Endothelial cell of hepatic sinusoid (primary cell): Measurements from ENCODE around the gene ABCC2.

Experiments used
- in situ Hi-C: cut with HindIII; loops from 2 replicates; pipeline ENCODE4 v1.10.0; 2017; ENCODE audit warnings: low sequenced_read_pairs

Gene ABCC2

DNA sequence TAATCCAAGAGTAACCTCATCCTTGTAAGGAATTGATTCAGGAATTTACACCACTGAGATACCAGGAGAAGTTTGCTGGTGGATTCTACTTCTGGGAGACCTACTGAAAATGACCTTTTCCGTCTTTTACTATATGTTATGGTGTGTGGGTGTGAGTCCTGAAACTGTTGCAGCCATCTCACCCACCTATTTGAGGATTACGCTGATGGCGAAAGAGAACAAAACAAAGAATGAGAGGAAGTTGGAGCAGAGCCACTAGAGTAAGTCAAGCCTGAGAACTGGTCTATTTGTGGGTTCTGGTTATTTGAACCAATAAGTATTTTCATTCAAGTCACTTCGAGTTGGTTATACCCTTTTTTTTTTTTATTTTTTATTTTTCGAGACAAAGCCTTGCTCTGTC lies 12.7 kb upstream of the ABCC2 start:
- in situ Hi-C loops, result no loop called here

DNA sequence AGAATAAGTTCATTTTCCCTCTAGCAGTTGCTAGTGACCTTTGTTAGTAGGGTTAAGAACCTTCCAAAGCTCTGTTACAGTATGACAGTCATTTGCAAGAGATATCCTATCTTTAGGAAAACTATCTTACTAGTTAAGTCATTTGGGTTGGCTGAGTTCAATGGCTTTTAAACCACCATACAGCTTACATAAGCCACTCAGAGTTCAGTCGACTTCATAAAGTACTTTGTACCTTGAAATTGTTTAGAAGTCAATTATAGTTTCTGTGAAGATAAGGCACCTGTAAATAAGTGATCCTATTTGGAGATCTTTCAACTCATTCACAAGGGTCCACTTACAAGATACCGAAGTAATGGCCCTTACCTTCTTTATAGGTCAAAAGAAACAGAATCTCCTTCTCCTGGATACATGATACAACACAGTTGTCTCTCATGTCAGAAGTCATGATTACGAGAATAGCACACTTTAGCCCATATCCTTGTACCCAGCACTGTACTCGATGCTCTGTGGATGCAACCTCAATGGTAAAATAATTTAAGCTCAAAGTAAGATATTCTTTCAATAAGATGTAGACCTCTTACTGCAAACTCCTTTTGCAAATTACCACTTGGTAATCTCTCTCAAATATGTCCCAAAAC lies 11.9 kb upstream of the ABCC2 start:
- in situ Hi-C loops, result no loop called here

DNA sequence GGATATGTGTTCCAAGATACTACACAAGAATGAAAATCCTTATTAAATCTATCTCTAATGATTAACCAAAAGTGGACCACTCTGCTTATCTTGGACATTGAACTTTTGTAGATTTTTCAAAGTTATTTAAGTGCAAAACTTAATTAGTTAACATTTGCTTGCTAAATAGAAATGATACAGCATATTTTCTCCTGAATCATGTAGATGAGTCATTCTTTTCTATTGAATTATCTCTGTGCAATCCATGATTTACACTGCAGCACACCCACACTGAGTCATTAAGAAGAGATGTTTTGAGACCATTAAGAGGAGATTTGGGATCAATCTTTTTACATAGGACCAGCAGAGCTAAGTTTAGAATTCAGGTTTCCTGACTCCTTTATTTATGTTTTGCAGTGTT lies 6.6 kb upstream of the ABCC2 start:
- in situ Hi-C loops, result no loop called here

DNA sequence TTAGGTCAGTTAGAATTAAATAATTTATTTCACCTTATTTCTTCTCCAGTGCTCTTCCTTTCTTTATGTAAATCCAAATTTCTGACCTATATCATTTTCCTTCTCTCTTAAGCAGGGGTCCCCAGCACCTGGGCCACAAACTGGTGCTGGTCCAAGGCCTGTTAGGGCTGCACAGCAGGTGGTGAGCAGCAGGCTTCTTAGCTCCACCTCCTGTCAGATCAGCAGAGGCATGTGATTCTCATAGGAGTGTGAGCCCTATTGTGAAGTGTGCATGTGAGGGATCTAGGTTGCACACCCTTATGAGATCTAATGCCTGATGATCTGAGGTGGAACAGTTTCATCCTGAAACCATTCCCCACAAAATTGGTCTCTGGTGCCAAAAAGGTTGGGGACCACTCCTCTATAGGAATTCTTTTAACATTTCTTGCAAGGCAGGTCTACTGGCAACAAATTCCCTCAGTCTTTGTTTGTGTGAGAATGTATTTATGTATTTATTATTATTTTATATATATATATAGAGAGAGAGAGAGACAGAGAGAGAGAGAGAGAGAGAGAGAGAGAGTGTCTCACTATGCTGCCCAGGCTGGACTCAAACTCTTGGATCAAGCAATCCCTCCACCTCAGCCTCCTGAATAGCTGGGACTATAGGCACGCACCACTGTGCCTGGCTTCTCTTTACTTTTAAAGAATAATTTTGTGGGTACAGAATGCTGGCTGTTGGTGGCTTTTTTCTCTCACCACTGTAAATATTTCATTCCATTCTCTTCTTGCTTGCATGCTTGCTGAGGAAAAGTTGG lies 4.3 kb upstream of the ABCC2 start:
- in situ Hi-C loops, result no loop called here

DNA sequence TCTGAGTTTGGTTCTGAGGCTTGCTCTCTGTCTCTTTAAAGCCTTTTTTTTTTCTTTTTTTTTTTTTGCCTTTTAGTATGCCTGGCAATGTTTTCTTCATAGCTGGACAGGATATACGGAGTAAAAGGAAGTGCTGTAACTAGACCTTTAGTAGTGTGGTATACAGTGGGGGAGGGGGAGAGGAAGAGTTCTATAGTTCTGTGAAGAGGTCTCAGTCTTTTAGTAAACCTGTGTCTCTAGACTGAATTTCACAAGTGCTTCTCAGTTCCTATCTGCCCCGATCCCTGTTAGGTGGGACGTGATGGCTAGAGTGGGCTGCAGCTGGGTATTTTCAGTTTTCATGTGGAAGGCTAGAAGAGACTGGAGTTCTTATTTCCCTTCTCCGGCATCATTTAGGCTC lies 3.1 kb upstream of the ABCC2 start:
- in situ Hi-C loops, result no loop called here

DNA sequence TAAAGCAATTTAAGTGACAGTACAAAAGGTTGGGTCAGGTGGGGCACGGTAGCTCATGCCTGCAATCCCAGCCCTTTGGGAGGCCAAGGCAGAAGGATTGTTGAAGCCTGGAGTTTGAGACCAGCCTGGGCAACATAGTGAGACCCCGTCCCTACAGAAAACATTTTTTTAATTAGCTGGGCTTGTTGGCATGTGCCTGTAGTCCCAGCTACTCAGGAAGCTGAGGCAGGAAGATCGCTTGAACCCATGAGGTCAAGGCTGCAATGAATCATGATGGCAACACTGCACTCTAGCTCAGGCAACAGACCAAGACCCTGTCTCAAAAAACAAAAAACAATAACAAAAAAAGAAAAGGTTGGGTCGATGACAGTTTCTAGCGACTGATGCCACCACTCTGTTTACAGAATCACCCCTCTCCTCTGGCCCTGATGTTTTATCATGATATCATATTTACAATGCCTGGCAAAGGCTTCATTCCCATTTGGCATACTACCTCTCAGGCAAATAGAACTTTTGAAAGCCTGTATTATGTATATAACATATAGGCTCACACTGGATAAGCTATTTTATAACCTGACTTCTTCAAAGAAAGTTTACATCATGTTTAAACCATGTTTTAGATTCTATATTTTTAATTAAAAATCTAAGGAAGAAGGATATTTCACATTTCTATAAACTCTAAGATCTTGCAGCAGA lies 558 bp upstream of the ABCC2 start:
- in situ Hi-C loops, result no loop called here

DNA sequence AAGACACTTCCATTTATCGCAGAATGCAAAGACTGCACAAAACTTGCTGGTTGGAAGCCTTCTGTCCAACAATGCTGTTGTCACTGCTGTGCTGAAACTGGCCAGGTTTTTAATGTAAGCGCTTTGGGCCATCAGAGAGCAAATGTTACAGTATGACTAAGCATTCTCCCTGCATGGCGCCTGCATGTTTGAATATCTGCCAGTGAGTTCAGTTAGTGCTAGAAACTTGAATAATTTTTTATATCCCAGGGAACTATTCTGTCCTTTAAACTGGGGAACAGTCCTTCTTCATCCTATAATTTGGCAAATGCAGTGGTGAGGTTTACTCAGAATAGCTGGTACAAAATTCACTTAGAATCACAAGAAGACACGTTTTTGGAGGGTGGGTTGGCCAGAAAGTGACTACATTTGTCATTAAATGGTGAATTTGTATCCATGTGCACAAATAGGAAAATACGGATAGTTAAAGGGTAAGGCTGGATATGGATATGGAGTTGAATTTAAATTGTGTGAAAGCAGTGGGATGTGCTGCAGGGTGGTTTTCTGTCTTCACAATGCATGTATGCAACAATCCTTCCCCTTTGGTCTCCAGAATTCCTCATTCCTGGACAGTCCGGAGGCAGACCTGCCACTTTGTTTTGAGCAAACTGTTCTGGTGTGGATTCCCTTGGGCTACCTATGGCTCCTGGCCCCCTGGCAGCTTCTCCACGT lies 1.7 kb downstream of the ABCC2 start:
- in situ Hi-C loops, result no loop called here

DNA sequence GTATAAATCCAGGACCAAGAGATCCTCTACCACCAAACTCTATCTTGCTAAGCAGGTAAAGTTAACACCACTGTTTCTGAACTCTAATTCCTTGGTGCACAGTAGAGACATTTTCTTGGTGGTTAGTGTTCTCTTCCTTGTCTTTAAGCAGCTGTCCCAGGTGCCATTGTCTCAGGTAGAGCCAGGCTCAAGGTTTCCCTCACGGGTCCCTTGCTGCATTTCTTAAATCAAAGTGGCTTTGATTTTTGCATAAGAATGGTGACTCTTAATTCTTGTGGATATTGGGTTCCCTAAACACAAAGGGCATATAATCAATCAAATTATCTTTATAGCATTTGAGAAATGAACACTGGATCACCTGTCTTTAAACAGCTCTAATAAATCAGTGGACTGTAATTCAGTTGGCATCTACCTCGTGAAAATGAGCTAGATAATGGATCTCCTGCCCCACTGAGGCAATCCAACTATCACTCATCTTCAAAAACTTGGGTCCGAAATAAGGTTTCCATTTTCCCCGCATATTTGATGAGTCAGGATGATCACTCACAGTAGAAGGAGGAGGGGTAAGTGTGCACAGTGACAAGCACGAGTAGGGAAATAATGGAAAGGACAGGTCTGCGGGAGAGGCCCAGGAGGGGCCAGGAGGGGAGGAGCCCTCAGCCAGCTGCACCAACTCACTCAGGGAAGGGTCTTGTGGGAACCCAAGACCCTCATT lies 2.4 kb downstream of the ABCC2 start:
- in situ Hi-C loops, result no loop called here

DNA sequence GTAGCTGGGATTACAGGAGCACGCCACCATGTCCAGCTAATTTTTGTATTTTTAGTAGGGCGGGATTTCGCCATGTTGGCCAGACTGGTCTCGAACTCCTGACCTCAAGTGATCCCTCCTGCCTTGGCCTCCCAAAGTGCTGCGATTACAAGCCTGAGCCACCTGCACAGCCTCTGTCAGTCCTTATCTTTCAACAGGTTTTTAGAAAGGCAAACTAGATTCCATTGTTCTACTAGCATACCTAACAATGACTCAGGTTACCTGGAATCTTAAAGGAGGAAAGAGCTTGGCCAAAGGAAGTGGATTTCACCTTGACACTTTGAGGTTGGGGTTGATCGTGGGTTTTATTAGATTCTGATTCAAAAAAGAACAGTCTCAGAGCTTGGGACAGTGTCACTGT lies 3.2 kb downstream of the ABCC2 start:
- in situ Hi-C loops, result no loop called here

DNA sequence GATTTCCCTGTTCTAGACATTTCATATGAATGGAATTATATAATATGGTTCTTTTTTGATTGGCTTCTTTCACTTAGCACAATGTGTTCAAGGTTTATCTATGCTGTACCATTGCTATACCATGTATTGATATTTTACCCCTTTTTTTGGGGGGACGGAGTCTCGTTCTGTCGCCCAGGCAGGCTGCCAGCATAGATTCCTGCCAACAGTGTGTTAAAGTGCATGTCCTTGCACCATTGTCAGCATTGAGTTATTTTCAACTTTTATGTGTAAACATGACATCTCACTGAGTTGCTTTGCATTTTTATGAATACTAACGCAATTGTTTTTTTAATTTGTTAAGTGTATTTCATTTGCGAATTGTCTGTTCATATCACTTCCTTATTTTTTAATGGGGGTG lies 4.9 kb downstream of the ABCC2 start:
- in situ Hi-C loops, result no loop called here

DNA sequence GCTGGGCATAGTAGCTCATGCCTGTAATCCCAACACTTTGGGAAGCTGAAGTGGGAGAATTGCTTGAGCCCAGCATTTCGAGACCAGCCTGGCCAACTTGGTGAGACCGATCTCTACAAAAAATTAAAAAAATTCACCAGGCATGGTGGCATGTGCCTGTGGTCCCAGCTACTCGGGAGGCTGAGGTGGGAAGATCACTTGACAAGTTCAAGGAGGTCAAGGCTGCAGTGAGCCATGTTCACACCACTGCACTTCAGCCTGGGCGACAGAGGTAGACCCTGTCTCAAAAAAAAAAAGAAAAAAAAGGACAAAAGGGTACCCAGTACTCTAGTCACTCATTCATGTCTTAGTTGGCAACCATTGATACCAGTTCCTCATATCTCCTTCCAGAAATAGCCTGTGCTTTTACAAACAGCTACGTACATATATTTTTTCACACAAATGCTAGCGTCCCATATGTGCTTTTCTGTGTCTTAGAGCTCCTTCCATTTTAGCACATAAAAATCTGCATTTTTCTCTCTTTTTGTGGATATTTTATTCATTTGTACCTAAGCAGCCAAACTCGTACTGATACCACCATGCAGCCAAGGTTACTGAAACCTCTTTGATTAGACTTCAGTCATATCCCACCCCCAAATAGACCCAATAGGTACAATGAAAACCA lies 5.5 kb downstream of the ABCC2 start:
- in situ Hi-C loops, result no loop called here

DNA sequence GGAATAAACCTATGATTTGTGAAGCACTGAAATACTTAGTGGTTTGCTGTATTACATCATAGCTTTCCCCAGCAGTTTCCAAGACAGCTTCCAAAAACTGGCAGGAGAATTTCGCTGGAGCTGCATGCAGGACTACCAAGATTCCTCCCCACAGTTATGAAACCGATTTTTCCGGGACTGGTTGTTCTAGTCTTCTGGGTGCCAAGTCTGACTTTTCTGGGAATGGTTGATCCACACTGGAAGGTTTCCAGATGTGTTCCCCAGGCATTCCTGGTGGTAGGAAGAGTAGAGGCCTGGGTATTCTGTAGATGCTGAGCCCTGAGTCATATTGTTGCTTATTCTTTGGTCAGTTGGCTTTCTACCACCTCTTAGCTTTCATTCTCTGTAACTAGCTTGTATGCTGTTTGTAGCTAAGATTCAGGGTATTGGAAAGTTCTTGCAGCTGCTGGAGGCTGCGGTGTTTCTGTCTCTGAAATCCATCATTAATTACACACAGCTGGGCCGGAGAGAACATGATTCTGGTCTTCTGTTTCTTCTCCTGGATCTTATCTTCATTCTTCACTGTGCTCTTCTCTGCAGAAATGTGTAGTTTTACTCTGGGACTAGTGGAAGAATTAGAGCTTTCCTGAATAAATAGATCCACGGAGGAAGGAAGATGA lies 6.3 kb downstream of the ABCC2 start:
- in situ Hi-C loops, result no loop called here

DNA sequence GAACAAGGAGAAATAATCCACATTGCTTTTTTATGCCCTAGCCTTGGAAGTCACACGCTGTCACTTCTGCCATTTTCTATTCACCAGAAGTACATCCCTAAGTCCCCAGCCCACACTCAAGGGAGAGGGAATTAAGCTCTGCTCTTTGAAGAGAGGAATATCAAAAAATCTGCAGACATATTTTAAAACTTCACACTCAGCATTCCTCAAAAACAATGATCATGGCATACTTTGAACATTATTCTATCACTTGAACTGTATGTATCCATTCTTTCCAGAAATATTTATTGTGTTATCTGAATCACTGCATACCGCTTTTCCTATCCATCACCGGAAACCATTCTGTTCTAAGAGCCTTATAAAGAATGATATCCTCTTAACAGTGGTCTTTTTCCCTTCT lies 9.4 kb downstream of the ABCC2 start:
- in situ Hi-C loops, result no loop called here

DNA sequence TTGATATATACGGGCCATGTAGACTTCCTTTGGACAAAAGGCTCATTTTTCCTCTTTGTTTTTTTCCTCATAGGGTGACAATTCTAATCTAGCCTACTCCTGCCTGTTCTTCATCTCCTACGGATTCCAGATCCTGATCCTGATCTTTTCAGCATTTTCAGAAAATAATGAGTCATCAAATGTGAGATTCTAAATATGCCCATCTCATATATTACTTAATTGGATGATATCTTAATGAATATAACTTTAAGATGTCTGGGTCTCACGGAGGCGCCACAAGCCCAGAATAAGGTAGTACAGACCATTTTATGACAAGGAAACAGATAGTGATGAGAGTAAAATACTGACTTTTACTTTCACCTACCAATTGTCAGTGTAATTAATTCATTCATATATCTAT lies 11.4 kb downstream of the ABCC2 start:
- in situ Hi-C loops, result no loop called here

DNA sequence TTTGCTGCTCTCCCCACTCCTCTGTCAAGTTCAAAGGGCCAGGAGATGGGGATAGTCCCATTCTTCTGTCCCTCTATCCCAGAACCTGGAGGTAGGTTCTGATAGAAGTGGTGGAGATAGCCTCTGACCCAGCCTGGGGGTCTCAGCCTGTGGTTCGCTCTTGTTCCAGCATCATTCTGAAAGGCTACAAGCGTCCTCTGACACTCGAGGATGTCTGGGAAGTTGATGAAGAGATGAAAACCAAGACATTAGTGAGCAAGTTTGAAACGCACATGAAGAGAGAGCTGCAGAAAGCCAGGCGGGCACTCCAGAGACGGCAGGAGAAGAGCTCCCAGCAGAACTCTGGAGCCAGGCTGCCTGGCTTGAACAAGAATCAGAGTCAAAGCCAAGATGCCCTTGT lies 14.5 kb downstream of the ABCC2 start:
- in situ Hi-C loops, result loop anchor here (5.0 kb wide), 1 partner anchor 40 kb away; no protein-coding TSS in a partner anchor

DNA sequence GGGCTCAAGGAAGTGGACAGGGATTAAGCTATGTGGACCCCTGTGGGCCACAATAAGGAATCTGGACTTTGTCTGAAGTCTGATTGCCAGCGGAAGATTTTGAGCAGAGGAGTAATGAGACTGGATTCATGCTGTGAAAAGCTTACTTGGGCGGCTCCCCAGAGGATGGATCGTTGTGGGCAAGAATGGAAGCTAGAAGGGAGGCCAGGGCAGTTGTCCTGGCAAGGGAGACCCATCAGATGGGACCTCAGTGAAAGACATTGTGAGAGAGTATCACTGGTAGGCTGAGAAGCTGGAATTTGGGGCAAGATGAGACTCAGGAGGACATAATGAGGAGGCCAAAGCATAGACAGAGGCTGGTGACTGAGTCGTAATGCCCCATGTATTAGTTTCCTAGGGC lies 15.6 kb downstream of the ABCC2 start:
- in situ Hi-C loops, result loop anchor here (5.0 kb wide), 1 partner anchor 41 kb away; no protein-coding TSS in a partner anchor

DNA sequence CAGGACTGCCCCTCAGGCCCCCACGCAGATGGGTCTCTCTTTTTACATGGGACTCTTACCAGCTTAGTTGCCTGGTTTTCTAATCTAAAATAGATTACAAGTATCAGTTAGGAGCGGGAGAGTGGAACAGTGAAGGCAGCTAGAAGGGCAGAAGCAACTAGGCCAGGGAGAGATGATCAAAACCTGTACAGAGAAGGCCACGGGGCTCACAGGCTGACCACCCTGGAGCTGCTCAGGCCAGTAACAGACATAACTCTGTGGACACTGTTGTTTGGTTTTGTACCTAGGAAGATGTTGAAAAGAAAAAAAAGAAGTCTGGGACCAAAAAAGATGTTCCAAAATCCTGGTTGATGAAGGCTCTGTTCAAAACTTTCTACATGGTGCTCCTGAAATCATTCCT lies 16.5 kb downstream of the ABCC2 start:
- in situ Hi-C loops, result loop anchor here (5.0 kb wide), 1 partner anchor 42 kb away; no protein-coding TSS in a partner anchor

DNA sequence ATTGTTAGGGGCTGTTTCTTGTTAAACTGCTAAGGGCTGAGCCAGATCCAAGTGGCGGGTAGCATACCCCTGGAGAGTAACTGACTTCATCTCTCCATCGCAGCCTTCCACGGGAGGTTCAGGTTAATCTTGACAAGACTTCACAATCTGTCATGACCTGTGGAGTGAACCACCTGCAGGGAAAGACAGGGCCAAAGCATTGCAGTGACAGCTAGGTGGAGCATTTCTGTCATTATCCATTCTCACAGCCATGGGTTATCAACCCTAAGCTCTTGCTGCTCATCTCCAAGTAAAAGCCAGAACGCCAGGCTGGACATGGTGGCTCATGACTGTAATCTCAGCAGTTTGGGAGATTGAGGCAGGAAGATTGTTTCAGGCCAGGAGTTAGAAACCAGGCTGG lies 17.2 kb downstream of the ABCC2 start:
- in situ Hi-C loops, result loop anchor here (5.0 kb wide), 2 partner anchors 38 to 42 kb away; no protein-coding TSS in a partner anchor

DNA sequence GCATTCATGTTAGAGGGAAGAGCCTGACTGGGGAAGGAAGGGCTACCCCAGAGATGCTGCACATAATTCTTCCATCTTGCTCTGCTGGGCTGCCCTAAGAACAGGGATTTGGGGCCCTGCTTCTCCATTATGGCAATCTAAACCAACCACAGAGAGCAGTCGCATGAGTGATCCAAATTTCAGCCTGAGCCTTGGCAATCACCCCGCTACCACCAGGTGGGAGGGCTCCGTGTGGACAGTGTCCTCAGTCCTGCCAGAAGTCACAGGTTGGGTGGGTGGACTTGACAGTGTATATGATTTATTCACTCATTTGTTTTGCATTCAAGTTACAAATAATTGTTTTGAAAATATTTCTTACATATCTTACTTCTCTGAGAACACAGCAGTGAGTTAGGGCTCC lies 22.0 kb downstream of the ABCC2 start:
- in situ Hi-C loops, result loop anchor here (5.0 kb wide), 1 partner anchor 33 kb away; no protein-coding TSS in a partner anchor
